Activated T-cell treated with anti-CD3 and anti-CD28 coated beads for 24 hours (primary cell): ENCODE results near the gene ARPP21.
"Not testable (repeated sequence)": the region's sequence is repeated elsewhere in the genome, so short reads cannot be mapped to it uniquely, and the experiment has no call there.

ENCODE experiments used
- DNase-seq: peaks from one replicate; pipeline ENCODE4 v3.0.0-alpha.2; 2020; ENCODE audit warnings: low read depth

ARPP21 gene

GRCh38 chr3:35639254-35640186, at the start of gene ARPP21:
Gene ARPP21 (plus strand): TSS chr3:35639525. CDS start chr3:35681752, 42,227 bp downstream.
- no peak for DNase-seq

- DNase-seq, result no peak
These were observed 46.6 kb upstream of the ARPP21 start for GRCh38 chr3:35592589-35593295.

GRCh38 chr3:35594739-35595138, 44.6 kb upstream of the ARPP21 start:
- no peak for DNase-seq

GRCh38 chr3:35596335-35596995, 42.9 kb upstream of the ARPP21 start:
- DNase-seq, result no peak

GRCh38 chr3:35597490-35597889, 41.8 kb upstream of the ARPP21 start:
- DNase-seq, result no peak

- no peak for DNase-seq
These were observed 40.5 kb upstream of the ARPP21 start for GRCh38 chr3:35598804-35599203.

GRCh38 chr3:35601959-35602358, 37.4 kb upstream of the ARPP21 start:
- no peak for DNase-seq

- no peak for DNase-seq
These were observed 36.9 kb upstream of the ARPP21 start for GRCh38 chr3:35602395-35602936.

- no peak for DNase-seq
These were observed 23.0 kb upstream of the ARPP21 start for GRCh38 chr3:35616346-35616745.

- no peak for DNase-seq
These were observed 22.0 kb upstream of the ARPP21 start for GRCh38 chr3:35617370-35617769.

- not testable (repeated sequence) for DNase-seq
These were observed 19.1 kb upstream of the ARPP21 start for GRCh38 chr3:35620238-35620637.

- no peak for DNase-seq
These were observed 14.6 kb upstream of the ARPP21 start for GRCh38 chr3:35624698-35625097.

GRCh38 chr3:35633332-35634124, 5.8 kb upstream of the ARPP21 start:
- no peak for DNase-seq

GRCh38 chr3:35635407-35635806, 3.9 kb upstream of the ARPP21 start:
- no peak for DNase-seq

- no peak for DNase-seq
These were observed 3.2 kb upstream of the ARPP21 start for GRCh38 chr3:35635926-35636683.

GRCh38 chr3:35638251-35638979, 910 bp upstream of the ARPP21 start:
- no peak for DNase-seq

- no peak for DNase-seq
These were observed 408 bp upstream of the ARPP21 start for GRCh38 chr3:35638980-35639253.

- DNase-seq, result no peak
These were observed 1.2 kb downstream of the ARPP21 start for GRCh38 chr3:35640190-35641165.

GRCh38 chr3:35641331-35641730, 2.0 kb downstream of the ARPP21 start:
- DNase-seq, result no peak
